GM08714 (cell line): ENCODE data around the gene SYCP2L.
"Not testable (repeated sequence)": the region's sequence is repeated elsewhere in the genome, so short reads cannot be mapped to it uniquely, and the experiment has no call there.

ENCODE experiments used
- H3K4me3 ChIP-seq: fragments of 200-500 bp; sonication (Bioruptor generic); 2 replicates; pipeline ENCODE4 v1.5.1; 2014; ENCODE audit warnings: mild to moderate bottlenecking, low read length, inconsistent platforms
- ZNF274 ChIP-seq: IDR thresholded peaks from 2 replicates; pipeline ENCODE4 v1.6.1; 2012; ENCODE audit warnings: mild to moderate bottlenecking, low read depth, low read length

The SYCP2L gene

DNA sequence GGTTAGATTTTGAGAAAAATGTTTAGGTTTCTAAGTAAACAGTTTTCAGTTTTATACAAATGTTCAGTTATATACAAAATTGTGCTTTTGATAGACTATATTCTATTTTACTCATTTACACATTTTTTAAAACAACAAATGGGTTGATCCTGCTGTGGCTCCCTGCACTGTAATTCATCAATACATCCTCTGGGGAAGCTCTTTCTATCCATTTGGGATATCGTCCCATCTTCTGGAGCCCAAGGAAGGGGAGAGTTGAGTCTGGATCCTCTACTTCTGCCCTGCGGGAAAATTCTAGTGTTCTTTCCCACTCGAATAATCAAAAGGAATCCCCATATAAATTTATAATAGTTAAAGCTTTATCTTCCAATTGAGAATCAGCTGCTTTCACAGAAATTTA lies 75.0 kb downstream of the SYCP2L start:
- H3K4me3 ChIP-seq, result no peak overlapping the region
- no peak for TF ChIP-seq ZNF274

DNA sequence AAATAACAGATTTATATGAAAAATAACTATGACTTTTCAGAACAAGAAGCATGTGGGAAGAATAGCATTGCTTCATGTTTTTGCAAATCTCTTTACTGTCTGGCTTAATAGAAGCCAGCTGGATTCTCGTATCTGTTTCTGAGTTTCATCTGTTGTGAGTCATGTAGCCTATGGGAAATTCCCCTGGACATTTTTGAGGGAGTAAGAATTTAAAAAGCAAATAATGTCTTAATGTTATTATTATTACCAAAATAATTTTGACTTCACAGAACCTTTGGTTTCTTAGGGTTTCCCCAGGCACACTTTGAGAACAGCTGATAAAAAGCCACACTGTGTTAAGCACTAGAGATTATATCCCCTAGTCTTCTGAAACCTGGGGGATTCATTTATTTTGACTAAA lies 75.8 kb downstream of the SYCP2L start:
- TF ChIP-seq ZNF274, result no peak

DNA sequence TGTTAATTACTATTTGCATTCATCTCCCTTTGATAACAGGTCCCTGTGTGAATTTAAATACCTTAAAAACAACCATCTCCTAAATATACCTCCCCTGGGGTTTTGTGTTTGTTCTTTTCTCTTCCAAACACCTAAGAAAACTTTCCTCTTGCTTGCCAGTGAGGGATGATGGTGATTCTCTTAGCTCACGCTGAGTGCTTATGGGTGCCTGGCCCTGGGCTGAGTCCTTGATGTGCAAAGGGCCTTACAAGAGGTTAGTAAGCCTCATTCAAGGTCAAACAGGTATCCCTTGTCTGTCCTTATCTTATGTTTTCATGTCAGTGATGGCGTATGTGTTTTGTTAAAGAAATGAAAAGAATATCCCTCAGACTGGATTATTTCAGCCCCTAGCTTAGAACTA lies 76.3 kb downstream of the SYCP2L start:
- H3K4me3 ChIP-seq, result no peak overlapping the region
- no peak for TF ChIP-seq ZNF274

More for the DNA sequence above, 75.8 kb downstream of the SYCP2L start:
- H3K4me3 ChIP-seq, result no peak overlapping the region

DNA sequence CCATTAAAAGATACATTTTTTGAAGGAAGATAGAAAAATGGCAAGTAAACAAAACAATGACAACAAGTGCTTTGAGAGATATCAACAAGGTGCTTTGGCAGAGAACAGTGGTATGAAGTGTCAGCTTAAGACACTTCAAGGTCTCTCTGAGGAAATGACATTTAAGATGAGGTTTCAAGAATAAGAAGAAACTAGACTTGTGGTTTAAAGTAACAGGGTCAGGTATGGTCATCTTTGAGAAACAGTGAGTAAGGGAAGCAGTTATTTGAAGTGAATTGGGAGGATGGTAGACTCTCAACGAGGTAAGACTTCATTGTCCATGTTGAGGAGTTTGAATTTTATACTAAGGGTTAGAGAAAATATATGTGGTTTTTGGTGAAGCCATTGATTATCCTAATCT lies 77.8 kb downstream of the SYCP2L start:
- no peak overlapping the region for H3K4me3 ChIP-seq
- TF ChIP-seq ZNF274, result no peak

DNA sequence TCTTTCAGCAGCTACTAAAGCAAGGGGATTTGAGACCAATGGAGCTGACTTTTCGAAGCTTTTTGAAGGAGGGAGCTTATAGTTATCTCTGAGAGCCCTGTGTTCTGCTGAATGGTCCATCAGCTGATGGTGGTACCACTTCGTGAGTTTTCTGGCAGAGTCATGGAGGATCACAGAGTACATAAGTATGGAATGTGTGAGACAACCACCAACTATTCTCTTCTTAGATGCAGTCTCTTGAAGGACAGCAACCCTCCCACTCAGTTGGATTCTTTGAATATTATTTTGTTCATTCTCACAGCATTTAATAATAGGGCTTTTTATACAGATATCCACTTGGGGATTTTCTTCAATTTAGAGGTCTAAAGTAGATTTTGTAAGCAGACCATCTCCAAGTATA lies 81.9 kb downstream of the SYCP2L start:
- H3K4me3 ChIP-seq, result no peak overlapping the region
- TF ChIP-seq ZNF274, result no peak

DNA sequence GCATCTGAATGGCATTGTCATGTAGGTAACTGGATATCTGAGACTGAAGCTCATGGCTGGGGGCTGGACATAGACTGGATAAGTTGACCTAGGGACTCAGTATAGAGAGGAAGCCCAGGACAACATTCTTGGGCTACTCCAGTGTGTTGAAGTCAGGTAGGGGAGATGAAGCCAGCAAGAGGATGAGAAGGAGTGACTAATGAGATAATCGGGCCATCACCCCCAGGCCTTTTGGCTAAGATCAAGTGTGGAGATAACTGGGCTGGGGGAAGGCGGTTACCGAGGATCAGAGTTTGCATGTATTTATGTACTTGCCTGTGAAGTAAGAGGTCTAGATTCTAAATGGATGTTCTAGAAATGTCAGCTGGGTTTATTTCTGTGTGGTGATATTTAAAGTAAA lies 83.9 kb downstream of the SYCP2L start:
- H3K4me3 ChIP-seq, result no peak overlapping the region
- TF ChIP-seq ZNF274, result no peak

DNA sequence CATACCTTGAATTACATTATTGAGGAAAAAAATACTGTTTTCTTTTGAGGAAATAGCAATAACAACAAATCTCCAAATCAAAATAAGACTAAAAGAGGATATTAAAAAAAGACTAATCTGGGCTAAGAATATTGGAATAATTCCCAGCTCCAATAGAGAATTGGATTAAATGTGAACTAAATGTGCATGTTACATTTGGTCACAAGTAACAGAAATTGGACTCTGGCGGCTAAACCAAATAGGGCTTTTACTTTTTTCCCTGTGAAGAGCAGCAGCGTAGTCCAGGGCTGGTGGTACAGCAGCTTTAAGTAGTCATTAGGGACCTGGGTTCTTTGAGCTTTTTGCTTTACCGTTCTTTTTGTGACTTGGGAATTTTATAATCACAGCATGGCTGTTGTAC lies 85.3 kb downstream of the SYCP2L start:
- no peak overlapping the region for H3K4me3 ChIP-seq
- TF ChIP-seq ZNF274, result no peak

DNA sequence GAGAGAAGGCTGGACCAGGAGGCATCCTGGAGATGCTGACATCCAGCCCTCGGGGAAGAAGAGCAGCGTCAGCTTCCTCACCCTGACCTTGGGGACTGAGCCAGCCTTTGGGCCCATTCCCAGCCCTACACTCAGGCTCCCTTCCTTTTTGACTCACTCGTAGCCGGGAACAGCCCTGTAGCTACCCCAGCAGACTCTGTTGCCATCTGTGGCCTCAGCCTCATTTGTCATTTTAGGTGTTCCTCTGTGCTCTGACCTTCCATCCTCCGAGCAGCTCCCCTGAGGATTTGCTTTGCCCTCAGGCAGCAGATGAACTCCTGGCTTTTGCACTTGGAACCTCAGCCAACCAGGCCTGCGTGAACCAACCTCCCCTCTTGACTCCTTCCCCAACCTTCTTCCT lies 89.7 kb downstream of the SYCP2L start:
- TF ChIP-seq ZNF274, result no peak

DNA sequence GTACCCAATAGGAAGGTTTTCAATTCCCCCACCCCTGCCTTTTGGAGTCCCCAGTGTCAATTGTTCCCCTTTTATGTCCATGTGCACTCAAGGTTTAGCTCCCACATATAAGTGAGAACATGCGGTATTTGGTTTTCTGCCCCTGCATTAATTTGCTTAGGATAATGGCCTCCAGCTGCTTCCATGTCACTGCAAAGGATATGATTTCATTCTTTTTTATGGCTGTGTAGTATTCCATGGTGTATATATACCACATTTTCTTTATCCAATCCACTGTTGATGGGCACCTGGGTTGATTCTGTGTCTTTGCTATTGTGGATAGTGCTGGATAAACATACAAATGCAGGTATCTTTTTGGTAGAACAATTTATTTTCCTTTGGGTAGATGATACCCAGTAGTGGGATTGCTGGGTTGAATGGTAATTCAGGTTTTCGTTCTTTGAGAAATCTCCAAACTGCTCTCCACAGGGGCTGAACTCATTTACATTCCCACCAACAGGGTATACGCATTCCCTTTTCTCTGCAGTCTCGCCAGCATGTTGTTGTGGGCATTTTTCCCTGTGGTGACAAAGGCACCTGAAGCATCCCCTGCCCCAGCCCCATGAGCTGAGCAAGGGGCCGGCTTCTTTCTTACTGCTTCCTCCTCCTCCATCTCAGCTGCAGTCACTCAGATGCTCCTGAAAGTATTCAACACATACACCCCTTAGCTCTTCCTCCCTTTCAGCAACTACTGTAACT lies 90.5 kb downstream of the SYCP2L start:
- TF ChIP-seq ZNF274, result no peak
- no peak overlapping the region for H3K4me3 ChIP-seq

More for the DNA sequence above, 89.7 kb downstream of the SYCP2L start:
- no peak overlapping the region for H3K4me3 ChIP-seq

DNA sequence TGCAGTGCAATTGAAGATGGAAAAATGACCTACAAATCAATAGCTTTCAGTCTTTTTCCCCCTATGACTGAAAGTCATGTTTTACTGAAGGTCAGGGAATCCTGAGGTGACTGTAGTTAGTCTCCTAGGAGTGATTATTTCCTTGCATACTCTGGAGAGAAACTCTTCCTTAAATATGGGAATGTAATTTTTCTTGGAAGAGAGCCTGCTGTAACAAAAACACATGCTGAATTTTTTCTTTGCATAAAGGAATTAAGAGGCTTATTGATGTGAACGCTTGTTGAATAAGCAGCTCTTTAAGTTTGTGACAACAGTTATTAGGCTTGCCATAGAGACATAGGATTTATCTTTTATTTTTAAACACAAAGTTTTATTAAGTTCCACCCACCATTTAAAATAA lies 92.8 kb downstream of the SYCP2L start:
- no peak for TF ChIP-seq ZNF274
- H3K4me3 ChIP-seq, result no peak overlapping the region

DNA sequence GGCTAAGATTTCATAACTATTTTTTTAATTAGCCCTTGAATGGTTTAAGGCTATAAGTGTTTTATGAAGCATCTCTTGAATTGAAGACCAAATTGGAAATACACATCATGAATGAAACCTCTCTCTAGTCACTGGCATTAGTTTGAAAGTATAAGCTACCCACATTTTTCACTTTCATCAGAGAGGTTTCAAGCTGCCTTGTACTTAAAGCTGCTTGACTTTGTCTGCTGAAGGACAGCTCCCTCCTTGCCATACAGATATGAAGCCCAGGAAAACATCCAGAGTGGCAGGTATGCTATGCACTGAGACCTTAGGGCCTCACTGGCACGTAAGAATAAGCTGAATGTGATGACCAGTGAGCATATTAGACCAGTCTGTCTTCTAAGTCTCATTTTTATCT lies 94.6 kb downstream of the SYCP2L start:
- TF ChIP-seq ZNF274, result no peak
- H3K4me3 ChIP-seq, result no peak overlapping the region

DNA sequence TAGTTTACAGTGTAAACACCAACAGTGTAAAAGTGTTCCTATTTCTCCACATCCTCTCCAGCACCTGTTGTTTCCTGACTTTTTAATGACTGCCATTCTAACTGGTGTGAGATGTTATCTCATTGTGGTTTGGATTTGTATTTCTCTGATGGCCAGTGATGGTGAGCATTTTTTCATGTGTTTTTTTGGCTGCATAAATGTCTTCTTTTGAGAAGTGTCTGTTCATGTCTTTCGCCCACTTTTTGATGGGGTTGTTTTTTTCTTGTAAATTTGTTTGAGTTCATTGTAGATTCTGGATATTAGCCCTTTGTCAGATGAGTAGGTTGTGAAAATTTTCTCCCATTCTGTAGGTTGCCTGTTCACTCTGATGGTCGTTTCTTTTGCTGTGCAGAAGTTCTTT lies 98.1 kb downstream of the SYCP2L start:
- H3K4me3 ChIP-seq, result not testable (repeated sequence)

DNA sequence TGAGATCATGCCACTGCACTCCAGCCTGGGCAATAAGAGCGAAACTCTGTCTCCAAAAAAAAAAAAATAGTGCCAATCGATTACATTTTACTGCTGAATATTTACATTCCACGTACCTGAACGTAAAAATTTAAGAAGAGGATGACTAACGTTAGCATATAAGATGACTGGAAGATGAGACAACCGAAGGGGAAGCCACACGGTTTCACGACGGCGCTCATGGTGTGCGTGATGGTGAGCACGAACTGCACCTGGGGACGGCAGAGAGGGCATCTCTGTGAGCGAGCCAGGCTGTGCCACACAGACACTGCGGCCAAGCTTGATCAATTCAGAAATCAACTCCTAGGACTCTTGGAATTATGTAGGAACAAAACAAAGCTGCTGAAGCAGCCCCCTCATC lies 102.7 kb downstream of the SYCP2L start:
- TF ChIP-seq ZNF274, result no peak
- no peak overlapping the region for H3K4me3 ChIP-seq

DNA sequence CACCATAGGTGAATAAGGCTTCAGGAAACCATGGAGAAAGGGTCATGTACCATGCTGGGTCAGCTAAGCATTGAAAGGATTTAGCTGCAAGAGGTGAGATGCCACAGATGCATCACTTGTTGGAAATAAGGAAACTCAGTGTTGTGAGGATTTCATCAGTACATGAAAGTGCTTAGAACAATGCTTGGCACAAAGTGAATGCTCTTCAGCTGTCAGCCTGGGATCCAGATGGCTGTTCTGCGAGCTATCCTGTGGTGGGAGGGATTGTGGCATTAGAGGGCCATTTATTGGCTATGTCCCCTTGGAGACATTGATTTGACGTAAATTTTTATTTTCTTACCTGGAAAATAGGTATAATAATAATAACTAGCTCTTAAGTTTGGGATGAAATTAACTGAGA lies 104.3 kb downstream of the SYCP2L start:
- no peak for TF ChIP-seq ZNF274
- no peak overlapping the region for H3K4me3 ChIP-seq

DNA sequence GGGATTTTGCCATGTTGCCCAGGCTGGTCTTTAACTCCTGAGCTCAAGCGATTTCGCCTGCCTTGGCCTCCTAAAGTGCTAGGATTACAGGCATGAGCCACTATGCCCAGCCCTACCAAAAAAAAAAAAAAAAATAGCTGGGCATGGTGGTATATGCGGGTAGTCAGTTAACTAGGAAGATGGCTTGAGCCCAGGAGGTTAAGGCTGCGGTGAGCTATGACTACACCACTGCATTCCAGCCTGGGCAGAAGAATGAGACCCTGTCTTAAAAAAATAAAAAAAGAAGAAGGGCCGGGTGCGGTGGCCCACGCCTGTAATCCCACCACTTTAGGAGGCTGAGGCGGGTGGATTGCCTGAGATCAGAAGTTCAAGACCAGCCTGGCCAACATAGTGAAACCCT lies 107.0 kb downstream of the SYCP2L start:
- TF ChIP-seq ZNF274, result no peak
- H3K4me3 ChIP-seq, result no peak overlapping the region

DNA sequence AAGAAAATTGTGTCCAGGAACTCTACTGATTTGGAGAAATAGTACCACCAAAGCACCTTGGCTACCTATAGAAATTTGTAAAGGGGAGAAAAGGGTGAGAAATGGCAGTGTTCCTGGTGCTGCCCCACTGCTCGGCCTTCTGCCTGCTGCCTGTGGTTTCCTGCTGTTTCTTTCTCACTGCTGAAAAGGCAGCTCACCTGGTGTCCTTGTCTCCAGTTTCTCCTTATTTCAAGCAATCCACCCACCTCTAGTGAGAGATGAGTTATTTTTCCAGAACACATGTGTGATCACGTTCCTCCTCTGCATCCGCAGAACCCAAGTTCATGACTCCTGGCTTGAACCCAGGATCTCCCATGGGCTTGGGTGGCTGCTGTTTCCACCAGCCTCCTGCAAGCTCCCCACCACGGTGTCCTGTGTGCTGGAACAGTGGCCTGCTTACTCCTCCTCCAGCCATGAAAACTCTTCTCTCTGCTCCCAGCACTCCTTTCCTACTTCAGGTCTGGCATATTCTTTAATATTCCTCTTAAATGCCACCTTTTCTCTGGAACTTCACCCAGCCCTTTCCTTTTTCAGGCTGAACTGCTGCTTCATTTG lies 108.4 kb downstream of the SYCP2L start:
- H3K4me3 ChIP-seq, result no peak overlapping the region
- no peak for TF ChIP-seq ZNF274
